CD4-positive, alpha-beta T cell (primary cell): ENCODE data around the gene LEFTY2. TPM values are rescaled to one million over a fixed set of nuclear protein-coding genes. Genes with fewer than 3 reads are reported as not detected.

Source experiments
- ATAC-seq: fragments of 200-7000 bp; cut with Tn5 transposase; one replicate; pipeline ENCODE4 v1.10.0; 2022; ENCODE audit warnings: mild to moderate bottlenecking; ENCODE audit not compliant: poor library complexity
- CTCF ChIA-PET: fragments of 350-600 bp; sonication (Branson Sonifier 250); formaldehyde crosslinking; loops from one replicate; lab custom pipeline; 2021; ENCODE audit warnings: antibody characterized with exemption, inconsistent platforms; lab: Charles Lee
- POLR2A ChIA-PET: fragments of 350-600 bp; sonication (Branson Sonifier 250); formaldehyde crosslinking; loops from one replicate; lab custom pipeline; 2021; ENCODE audit warnings: antibody characterized with exemption, inconsistent platforms; lab: Charles Lee
- DNase-seq, 14 experiments: peaks; one replicate each; pipeline ENCODE4 v3.0.0-alpha.2; 2013 to 2020; ENCODE audit warnings: mixed read lengths in 2 of 14
- H3K27ac ChIP-seq, 2 donors: one replicate each; pipeline versions ENCODE4 v1.5.1 to v1.7.0; 2013; ENCODE audit warnings: low read length in 2 of 2, low read depth in 1 of 2, mild to moderate bottlenecking in 1 of 2
- H3K27me3 ChIP-seq, 2 experiments: 1 replicate in 1 of 2; 2 replicates in 1 of 2; pipeline versions ENCODE4 v1.6.1 to v1.7.0; 2013; ENCODE audit warnings: low read length in 2 of 2, control low read depth in 1 of 2, mild to moderate bottlenecking in 1 of 2, moderate library complexity in 1 of 2; ENCODE audit not compliant: insufficient read depth in 2 of 2, control insufficient read depth in 1 of 2
- H3K36me3 ChIP-seq: one replicate; pipeline ENCODE4 v1.6.1; 2013; ENCODE audit warnings: low read length, control low read depth; ENCODE audit not compliant: insufficient read depth
- H3K4me1 ChIP-seq: one replicate; pipeline ENCODE4 v1.6.1; 2013; ENCODE audit warnings: low read length, control low read depth; ENCODE audit not compliant: insufficient read depth
- H3K4me3 ChIP-seq: one replicate; pipeline ENCODE4 v1.5.1; 2013; ENCODE audit warnings: mild to moderate bottlenecking, low read length, moderate library complexity
- H3K9me3 ChIP-seq, 2 experiments: 1 replicate in 1 of 2; 2 replicates in 1 of 2; pipeline versions ENCODE4 v1.6.1 to v1.7.0; 2013; ENCODE audit warnings: low read length in 2 of 2, mild to moderate bottlenecking in 2 of 2, control low read depth in 1 of 2, moderate library complexity in 1 of 2; ENCODE audit not compliant: control insufficient read depth in 1 of 2, insufficient read depth in 1 of 2
- H3K27ac Mint-ChIP-seq: one replicate; pipeline ENCODE4 v1.8.0; 2020; ENCODE audit warnings: mixed read lengths
- H3K27me3 Mint-ChIP-seq: one replicate; pipeline ENCODE4 v1.8.0; 2021; ENCODE audit warnings: mixed read lengths
- H3K36me3 Mint-ChIP-seq: one replicate; pipeline ENCODE4 v1.8.0; 2021; ENCODE audit warnings: low read depth, mixed read lengths
- H3K4me1 Mint-ChIP-seq: one replicate; pipeline ENCODE4 v1.8.0; 2021; ENCODE audit warnings: low read depth, mixed read lengths
- H3K4me3 Mint-ChIP-seq: one replicate; pipeline ENCODE4 v1.8.0; 2020; ENCODE audit warnings: mild to moderate bottlenecking, mixed read lengths
- H3K9me3 Mint-ChIP-seq: one replicate; pipeline ENCODE4 v1.8.0; 2020; ENCODE audit warnings: mixed read lengths
- intact Hi-C, 2 experiments: fragments of 100-400 bp; cut with DNase I in 1 of 2; cut with micrococcal nuclease in 1 of 2; formaldehyde crosslinking; loops; one replicate each; pipeline versions ENCODE4 v1.15.1 to v1.9.0; 2023 to 2025; cut with DNase I, micrococcal nuclease
- total RNA-seq, 174 experiments: library from RNA in 2 of 174; stranded (reverse) in 2 of 174; gene quantifications; one replicate each; pipeline ENCODE4 v1.2.3 and lab custom pipeline; 2021 to 2026
- TF ChIP-seq, protein P1 (sequence below): fragments of 200-600 bp; IDR thresholded peaks from one replicate; pipeline ENCODE4 v1.8.0; 2022; ENCODE audit warnings: antibody characterized with exemption, mild to moderate bottlenecking

LEFTY2 gene
- total RNA-seq, 2 experiments from 2014 or later, result not detected

GRCh38 chr1:225909477-225909876, 31.5 kb downstream of the LEFTY2 start:
- intact Hi-C loops, result no loop called here
- Histone ChIP-seq H3K27ac (no peak overlapping the region), H3K9me3 (no peaks in the 10 kb centered on the region), H3K4me1 (peaks cover 36% of the 10 kb centered on the region), H3K27me3 (no peaks in the 10 kb centered on the region), H3K4me3 (no peak overlapping the region), H3K36me3 (no peaks in the 10 kb centered on the region)
- POLR2A ChIA-PET, result interaction anchor here (1.2 to 6.8 kb wide), 7 partner anchors 12 to 132 kb away, joined by 3 to 75 read pairs (median 12); partner anchors contain the start of genes PYCR2, SRP9 and TMEM63A
- H3K4me3 Mint-ChIP-seq, result no peak overlapping the region
- CTCF ChIA-PET, result interaction anchor here (1.0 kb wide), 1 partner anchor 14 kb away, joined by 5 read pairs; no protein-coding TSS in a partner anchor
- TF ChIP-seq, protein P1, sequence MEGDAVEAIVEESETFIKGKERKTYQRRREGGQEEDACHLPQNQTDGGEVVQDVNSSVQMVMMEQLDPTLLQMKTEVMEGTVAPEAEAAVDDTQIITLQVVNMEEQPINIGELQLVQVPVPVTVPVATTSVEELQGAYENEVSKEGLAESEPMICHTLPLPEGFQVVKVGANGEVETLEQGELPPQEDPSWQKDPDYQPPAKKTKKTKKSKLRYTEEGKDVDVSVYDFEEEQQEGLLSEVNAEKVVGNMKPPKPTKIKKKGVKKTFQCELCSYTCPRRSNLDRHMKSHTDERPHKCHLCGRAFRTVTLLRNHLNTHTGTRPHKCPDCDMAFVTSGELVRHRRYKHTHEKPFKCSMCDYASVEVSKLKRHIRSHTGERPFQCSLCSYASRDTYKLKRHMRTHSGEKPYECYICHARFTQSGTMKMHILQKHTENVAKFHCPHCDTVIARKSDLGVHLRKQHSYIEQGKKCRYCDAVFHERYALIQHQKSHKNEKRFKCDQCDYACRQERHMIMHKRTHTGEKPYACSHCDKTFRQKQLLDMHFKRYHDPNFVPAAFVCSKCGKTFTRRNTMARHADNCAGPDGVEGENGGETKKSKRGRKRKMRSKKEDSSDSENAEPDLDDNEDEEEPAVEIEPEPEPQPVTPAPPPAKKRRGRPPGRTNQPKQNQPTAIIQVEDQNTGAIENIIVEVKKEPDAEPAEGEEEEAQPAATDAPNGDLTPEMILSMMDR, result no peak
- H3K9me3 Mint-ChIP-seq, result no peaks in the 10 kb centered on the region
- no peak for ATAC-seq
- peak overlapping the region; percentile 48 for H3K27ac Mint-ChIP-seq
- H3K36me3 Mint-ChIP-seq, result no peaks in the 10 kb centered on the region
- DNase-seq, result no peak
- peaks cover 40% of the 10 kb centered on the region for H3K4me1 Mint-ChIP-seq
- no peaks in the 10 kb centered on the region for H3K27me3 Mint-ChIP-seq

DNA sequence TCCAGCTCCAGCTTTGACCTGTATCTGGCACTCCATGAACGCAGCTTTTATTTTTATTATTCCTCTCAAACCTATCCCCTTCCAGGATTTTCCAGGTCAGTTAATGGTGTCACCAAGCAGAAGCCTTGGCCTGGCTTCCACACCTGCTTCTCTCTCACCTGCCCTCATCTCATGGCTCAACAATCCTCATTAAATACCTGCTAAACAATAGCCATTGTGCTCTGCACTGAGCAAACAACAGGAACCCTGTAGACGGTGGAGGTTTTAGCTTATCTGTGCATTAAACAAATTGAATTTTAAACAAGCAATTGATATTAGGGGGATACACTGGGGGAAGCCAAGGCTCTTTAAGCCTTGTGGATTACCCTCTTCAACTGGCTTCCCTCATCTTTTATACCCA, 32.2 kb downstream of the LEFTY2 start:
- CTCF ChIA-PET, result no interaction called here
- no peak for ATAC-seq
- TF ChIP-seq, protein P1, result no peak

GRCh38 chr1:225908013-225908640, 32.9 kb downstream of the LEFTY2 start:
- no peak for ATAC-seq
- H3K4me1 ChIP-seq, result peaks cover 36% of the 10 kb centered on the region
- H3K36me3 ChIP-seq, result no peaks in the 10 kb centered on the region
- H3K4me1 Mint-ChIP-seq, result peaks cover 46% of the 10 kb centered on the region
- intact Hi-C loops, result no loop called here
- no peak overlapping the region for H3K27ac Mint-ChIP-seq
- ChIA-PET POLR2A (interaction anchor here (0.6 to 6.8 kb wide), 5 partner anchors 11 to 155 kb away, joined by 3 to 59 read pairs (median 5); partner anchors contain the start of genes PYCR2 and TMEM63A), CTCF (no interaction called here)
- H3K36me3 Mint-ChIP-seq, result no peaks in the 10 kb centered on the region
- H3K27ac ChIP-seq, result no peak overlapping the region
- TF ChIP-seq, protein P1, result no peak
- no peaks in the 10 kb centered on the region for H3K27me3 ChIP-seq
- no peaks in the 10 kb centered on the region for H3K9me3 ChIP-seq
- no peak overlapping the region for H3K4me3 ChIP-seq
- no peaks in the 10 kb centered on the region for H3K27me3 Mint-ChIP-seq
- DNase-seq, result no peak
- H3K9me3 Mint-ChIP-seq, result no peaks in the 10 kb centered on the region
- H3K4me3 Mint-ChIP-seq, result no peak overlapping the region

More for the DNA sequence above, 32.2 kb downstream of the LEFTY2 start:
- H3K9me3 Mint-ChIP-seq, result no peaks in the 10 kb centered on the region
- no peak overlapping the region for H3K4me3 Mint-ChIP-seq
- H3K9me3 ChIP-seq, result no peaks in the 10 kb centered on the region
- no peak for DNase-seq
- H3K4me1 Mint-ChIP-seq, result peaks cover 43% of the 10 kb centered on the region
- H3K27ac ChIP-seq, result no peak overlapping the region
- H3K36me3 ChIP-seq, result no peaks in the 10 kb centered on the region
- no peaks in the 10 kb centered on the region for H3K36me3 Mint-ChIP-seq
- H3K27me3 ChIP-seq, result no peaks in the 10 kb centered on the region
- H3K4me1 ChIP-seq, result peaks cover 36% of the 10 kb centered on the region
- no peaks in the 10 kb centered on the region for H3K27me3 Mint-ChIP-seq
- POLR2A ChIA-PET, result interaction anchor here (0.9 to 6.8 kb wide), 6 partner anchors 11 to 131 kb away, joined by 3 to 75 read pairs (median 16); partner anchors contain the start of genes PYCR2, SRP9 and TMEM63A
- H3K27ac Mint-ChIP-seq, result peak overlapping the region; percentile 9
- H3K4me3 ChIP-seq, result no peak overlapping the region
- intact Hi-C loops, result no loop called here
